ENCODE data around the gene GLIS1.

DNA sequence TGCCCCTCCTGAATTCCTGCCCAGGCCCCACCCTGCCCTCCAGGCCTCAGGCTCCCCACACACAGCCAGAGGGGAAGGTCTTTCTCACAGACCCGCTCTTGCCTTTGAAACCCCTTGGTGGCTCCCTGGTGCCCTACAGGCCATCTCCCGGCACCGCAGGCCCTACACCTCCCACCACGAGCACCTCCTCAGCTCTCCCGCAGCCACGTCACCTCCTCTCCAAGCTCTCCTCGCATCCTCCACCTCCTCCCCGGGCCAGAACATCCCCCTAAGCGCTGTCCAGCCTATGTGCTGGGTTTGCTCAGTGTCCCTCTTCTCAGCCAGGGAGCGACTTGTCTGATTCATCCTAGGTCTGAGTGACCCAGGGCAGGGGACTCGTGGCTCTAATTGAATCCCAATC is 213.4 kb downstream of the GLIS1 start:
- TF ChIP-seq, protein P1, sequence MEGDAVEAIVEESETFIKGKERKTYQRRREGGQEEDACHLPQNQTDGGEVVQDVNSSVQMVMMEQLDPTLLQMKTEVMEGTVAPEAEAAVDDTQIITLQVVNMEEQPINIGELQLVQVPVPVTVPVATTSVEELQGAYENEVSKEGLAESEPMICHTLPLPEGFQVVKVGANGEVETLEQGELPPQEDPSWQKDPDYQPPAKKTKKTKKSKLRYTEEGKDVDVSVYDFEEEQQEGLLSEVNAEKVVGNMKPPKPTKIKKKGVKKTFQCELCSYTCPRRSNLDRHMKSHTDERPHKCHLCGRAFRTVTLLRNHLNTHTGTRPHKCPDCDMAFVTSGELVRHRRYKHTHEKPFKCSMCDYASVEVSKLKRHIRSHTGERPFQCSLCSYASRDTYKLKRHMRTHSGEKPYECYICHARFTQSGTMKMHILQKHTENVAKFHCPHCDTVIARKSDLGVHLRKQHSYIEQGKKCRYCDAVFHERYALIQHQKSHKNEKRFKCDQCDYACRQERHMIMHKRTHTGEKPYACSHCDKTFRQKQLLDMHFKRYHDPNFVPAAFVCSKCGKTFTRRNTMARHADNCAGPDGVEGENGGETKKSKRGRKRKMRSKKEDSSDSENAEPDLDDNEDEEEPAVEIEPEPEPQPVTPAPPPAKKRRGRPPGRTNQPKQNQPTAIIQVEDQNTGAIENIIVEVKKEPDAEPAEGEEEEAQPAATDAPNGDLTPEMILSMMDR (conservative IDR thresholded peaks at IDR 0.05): no peak
- TF ChIP-seq EZH2 (IDR thresholded peaks at IDR 0.05; ENCODE audit: low read depth): no peak

All from PC-9 (cell line).